ENCODE data around the gene DLG4.
"Not testable (repeated sequence)": the region's sequence is repeated elsewhere in the genome, so short reads cannot be mapped to it uniquely, and the experiment has no call there.

DLG4 gene

GRCh38 chr17:7249214-7249613, 29.6 kb upstream of the DLG4 start:
- no peak for DNase-seq (ENCODE audit: low read depth in 2 of 2)

GRCh38 chr17:7248796-7249195, 29.2 kb upstream of the DLG4 start:
- DNase-seq (ENCODE audit: low read depth in 2 of 2): no peak

- no peak for DNase-seq (ENCODE audit: low read depth in 2 of 2)
Observed at GRCh38 chr17:7246779-7247178, 27.1 kb upstream of the DLG4 start.

- not testable (repeated sequence) for DNase-seq (ENCODE audit: low read depth in 2 of 2)
Observed at GRCh38 chr17:7243838-7244237, 24.2 kb upstream of the DLG4 start.

- no peak for DNase-seq (ENCODE audit: low read depth in 2 of 2)
Observed at GRCh38 chr17:7243453-7243729, 23.8 kb upstream of the DLG4 start.

- peak; percentile 85 to 87 for DNase-seq (ENCODE audit: low read depth in 2 of 2)
Observed at GRCh38 chr17:7242717-7243452, 23.2 kb upstream of the DLG4 start.

- peak; percentile 87 to 91 for DNase-seq (ENCODE audit: low read depth in 2 of 2)
Observed at GRCh38 chr17:7241783-7242716, 22.4 kb upstream of the DLG4 start, which contains the start of gene GABARAP. GABARAP (minus strand) TSS chr17:7242449; CDS start chr17:7242330, 119 bp downstream.

- DNase-seq (ENCODE audit: low read depth in 2 of 2): no peak
Observed at GRCh38 chr17:7241090-7241733, 21.6 kb upstream of the DLG4 start.

GRCh38 chr17:7240375-7240774, 20.7 kb upstream of the DLG4 start:
- no peak for DNase-seq (ENCODE audit: low read depth in 2 of 2)

- peak; percentile 95 to 97 for DNase-seq (ENCODE audit: low read depth in 2 of 2)
Observed at GRCh38 chr17:7239091-7240027, 19.7 kb upstream of the DLG4 start, which contains the start of gene PHF23. PHF23 (minus strand) TSS chr17:7239457; CDS start chr17:7239279, 178 bp downstream.

GRCh38 chr17:7238420-7239090, 18.9 kb upstream of the DLG4 start:
- no peak for DNase-seq (ENCODE audit: low read depth in 2 of 2)

GRCh38 chr17:7237761-7238419, 18.3 kb upstream of the DLG4 start:
- peak; percentile 67 to 81 for DNase-seq (ENCODE audit: low read depth in 2 of 2)

- DNase-seq (ENCODE audit: low read depth in 2 of 2): no peak
Observed at GRCh38 chr17:7237266-7237760, 17.7 kb upstream of the DLG4 start.

GRCh38 chr17:7236808-7237207, 17.2 kb upstream of the DLG4 start:
- no peak for DNase-seq (ENCODE audit: low read depth in 2 of 2)

- DNase-seq (ENCODE audit: low read depth in 2 of 2): no peak
Observed at GRCh38 chr17:7235693-7236665, 16.3 kb upstream of the DLG4 start.

- peak; percentile 89 to 93 for DNase-seq (ENCODE audit: low read depth in 2 of 2)
Observed at GRCh38 chr17:7234083-7234951, 14.7 kb upstream of the DLG4 start, which contains the start of gene DVL2. DVL2 (minus strand) TSS chr17:7234517; CDS start chr17:7234262, 255 bp downstream.

GRCh38 chr17:7233701-7234082, 14.1 kb upstream of the DLG4 start:
- DNase-seq (ENCODE audit: low read depth in 2 of 2): no peak

- no peak for DNase-seq (ENCODE audit: low read depth in 2 of 2)
Observed at GRCh38 chr17:7232114-7232513, 12.5 kb upstream of the DLG4 start.
